AG09309 (cell line): ENCODE results near the gene PDAP1.
A peak's percentile ranks its signal among the peaks of the same experiment; 100 is the strongest.
"Not testable (repeated sequence)": the region's sequence is repeated elsewhere in the genome, so short reads cannot be mapped to it uniquely, and the experiment has no call there.

Source experiments
- DNase-seq: peaks from one replicate; pipeline ENCODE4 v3.0.0-alpha.2; 2010; ENCODE audit warnings: low read depth
- H3K4me3 ChIP-seq: 2 replicates; pipeline ENCODE4 v1.5.1; 2011; ENCODE audit warnings: mild to moderate bottlenecking, low read depth, low read length, moderate library complexity; ENCODE audit not compliant: control insufficient read depth
- CTCF ChIP-seq: IDR thresholded peaks from 2 replicates; pipeline ENCODE4 v1.5.1; 2011; ENCODE audit warnings: mild to moderate bottlenecking, low read depth, low read length, inconsistent platforms; ENCODE audit not compliant: insufficient read depth, control insufficient read depth; ENCODE audit errors: missing control alignments

PDAP1 gene

GRCh38 chr7:99362801-99363200 lies 45.6 kb downstream of the PDAP1 start:
- no peak for TF ChIP-seq CTCF
- DNase-seq = peak; percentile 70

GRCh38 chr7:99359465-99360154 lies 48.8 kb downstream of the PDAP1 start:
- DNase-seq = no peak
- H3K4me3 ChIP-seq = no peak overlapping the region
- TF ChIP-seq CTCF = no peak

More at GRCh38 chr7:99362801-99363200, 45.6 kb downstream of the PDAP1 start:
- no peak overlapping the region for H3K4me3 ChIP-seq

GRCh38 chr7:99358521-99358920 lies 49.9 kb downstream of the PDAP1 start:
- not testable (repeated sequence) for H3K4me3 ChIP-seq

GRCh38 chr7:99357701-99358490 lies 50.5 kb downstream of the PDAP1 start:
- no peak for DNase-seq
- no peak overlapping the region for H3K4me3 ChIP-seq
- TF ChIP-seq CTCF = no peak

More at GRCh38 chr7:99358521-99358920, 49.9 kb downstream of the PDAP1 start:
- DNase-seq = not testable (repeated sequence)

GRCh38 chr7:99355098-99355497 lies 53.3 kb downstream of the PDAP1 start:
- no peak for TF ChIP-seq CTCF
- H3K4me3 ChIP-seq = no peak overlapping the region
- no peak for DNase-seq

GRCh38 chr7:99352247-99352646 lies 56.1 kb downstream of the PDAP1 start:
- no peak for TF ChIP-seq CTCF
- H3K4me3 ChIP-seq = no peak overlapping the region
- DNase-seq = no peak

- DNase-seq, H3K4me3 ChIP-seq: not testable (repeated sequence)
Observed at GRCh38 chr7:99350641-99351040, 57.8 kb downstream of the PDAP1 start.
